H1 (cell line): ENCODE measurements around the gene NEK4. TPM values are rescaled to one million over a fixed set of nuclear protein-coding genes. Genes with fewer than 3 reads are reported as not detected.

Experiments used
- CTCF ChIA-PET: fragments of 300-600 bp; sonication (Branson Sonifier 250); formaldehyde crosslinking; loops from one replicate; lab custom pipeline; 2021; ENCODE audit not compliant: partially characterized antibody; lab: Charles Lee
- POLR2A ChIA-PET: fragments of 300-600 bp; sonication (Branson Sonifier 250); formaldehyde crosslinking; loops from one replicate; lab custom pipeline; 2021; ENCODE audit warnings: inconsistent platforms; ENCODE audit not compliant: partially characterized antibody; lab: Charles Lee
- DNase-seq, 2 experiments: peaks; one replicate each; pipeline versions ENCODE4 v3.0.0 to v3.0.0-alpha.2; 2010 to 2022; ENCODE audit warnings: low spot score in 2 of 2, low read depth in 1 of 2, mixed read lengths in 1 of 2
- FAIRE-seq: peaks from 2 replicates; lab custom pipeline; 2011; peaks lifted over from hg19 to GRCh38; lab: Jason Lieb, UNC
- H2AFZ ChIP-seq: 2 replicates; pipeline ENCODE4 v1.8.1; 2012; ENCODE audit warnings: low read length, inconsistent platforms
- H2AK5ac ChIP-seq: 2 replicates; pipeline ENCODE4 v1.6.1; 2013; ENCODE audit warnings: low read depth, low read length
- H2BK120ac ChIP-seq: replicated peaks from 2 replicates; pipeline ENCODE3; 2013; ENCODE audit warnings: low read depth, low read length, inconsistent platforms
- H2BK12ac ChIP-seq: 2 replicates; pipeline ENCODE4 v1.6.1; 2013; ENCODE audit warnings: low read depth, low read length
- H2BK15ac ChIP-seq: 2 replicates; pipeline ENCODE4 v1.6.1; 2013; ENCODE audit warnings: low read length
- H2BK20ac ChIP-seq: 2 replicates; pipeline ENCODE4 v1.6.1; 2013; ENCODE audit warnings: low read length
- H2BK5ac ChIP-seq: 2 replicates; pipeline ENCODE4 v1.6.1; 2013; ENCODE audit warnings: low read depth, low read length
- H3K14ac ChIP-seq: 2 replicates; pipeline ENCODE4 v1.6.1; 2013; ENCODE audit warnings: inconsistent platforms; ENCODE audit not compliant: insufficient read length
- H3K18ac ChIP-seq: 2 replicates; pipeline ENCODE4 v1.6.1; 2013; ENCODE audit warnings: low read length; ENCODE audit errors: extremely low read depth
- H3K23ac ChIP-seq: 2 replicates; pipeline ENCODE4 v1.6.1; 2013; ENCODE audit warnings: inconsistent platforms; ENCODE audit not compliant: insufficient read length
- H3K23me2 ChIP-seq: 2 replicates; pipeline ENCODE4 v1.6.1; 2013; ENCODE audit warnings: low read depth, low read length
- H3K27ac ChIP-seq: 2 replicates; pipeline ENCODE4 v1.6.1; 2011; ENCODE audit warnings: low read depth, low read length, inconsistent platforms
- H3K27me3 ChIP-seq, 4 experiments: replicated peaks in 1 of 4; 1 replicate in 1 of 4; 2 replicates in 3 of 4; pipeline versions ENCODE4 v1.6.1 to v1.8.1; 2011 to 2013; ENCODE audit warnings: low read length in 3 of 4, mild to moderate bottlenecking in 3 of 4, inconsistent platforms in 2 of 4, mixed read lengths in 2 of 4, moderate library complexity in 1 of 4; ENCODE audit not compliant: control insufficient read depth in 3 of 4, insufficient read depth in 3 of 4; ENCODE audit errors: extremely low read depth in 1 of 4
- H3K36me3 ChIP-seq, 4 experiments: 2 replicates each; pipeline versions ENCODE4 v1.6.1 to v1.8.1; 2011 to 2013; ENCODE audit warnings: mild to moderate bottlenecking in 4 of 4, low read length in 3 of 4, moderate library complexity in 2 of 4, control low read depth in 1 of 4, inconsistent platforms in 1 of 4; ENCODE audit not compliant: insufficient read depth in 4 of 4, control insufficient read depth in 2 of 4
- H3K4ac ChIP-seq: replicated peaks from 2 replicates; pipeline ENCODE3; 2013; ENCODE audit warnings: low read length, low read depth, mixed read lengths, inconsistent platforms; ENCODE audit not compliant: insufficient read length
- H3K4me1 ChIP-seq, 4 experiments: replicated peaks in 1 of 4; 1 replicate in 1 of 4; 2 replicates in 3 of 4; pipeline versions ENCODE4 v1.6.1 to v1.8.1; 2011 to 2013; ENCODE audit warnings: low read length in 3 of 4, inconsistent platforms in 2 of 4, mixed read lengths in 1 of 4; ENCODE audit not compliant: insufficient read depth in 4 of 4, control insufficient read depth in 3 of 4
- H3K4me2 ChIP-seq, 2 experiments: 2 replicates each; pipeline versions ENCODE4 v1.6.1 to v1.8.1; 2011 to 2013; ENCODE audit warnings: low read depth in 2 of 2, low read length in 2 of 2, control low read depth in 1 of 2, inconsistent platforms in 1 of 2, mild to moderate bottlenecking in 1 of 2; ENCODE audit not compliant: insufficient read depth in 1 of 2
- H3K4me3 ChIP-seq, 4 experiments: fragments of 200-600, 300-600 bp in 1 of 4; sonication (generic), shearing (Covaris generic), sonication (Bioruptor Twin) in 1 of 4; 2 replicates each; pipeline versions ENCODE4 v1.5.1 to v1.8.1; 2011 to 2016; ENCODE audit warnings: low read length in 4 of 4, low read depth in 3 of 4, control low read depth in 2 of 4, inconsistent platforms in 2 of 4, mild to moderate bottlenecking in 2 of 4, mixed read lengths in 1 of 4, moderate library complexity in 1 of 4; ENCODE audit not compliant: insufficient read depth in 2 of 4; ENCODE audit errors: extremely low read depth in 1 of 4
- H3K56ac ChIP-seq: replicated peaks from 2 replicates; pipeline ENCODE3; 2013; ENCODE audit warnings: low read depth, mild to moderate bottlenecking, mixed read lengths, low read length, inconsistent platforms; ENCODE audit not compliant: insufficient read length
- H3K79me1 ChIP-seq: 2 replicates; pipeline ENCODE4 v1.6.1; 2013; ENCODE audit warnings: low read depth, low read length, control low read depth
- H3K79me2 ChIP-seq, 2 experiments: 2 replicates each; pipeline versions ENCODE4 v1.6.1 to v1.8.1; 2012 to 2013; ENCODE audit warnings: low read length in 2 of 2, mild to moderate bottlenecking in 2 of 2, inconsistent platforms in 1 of 2; ENCODE audit not compliant: insufficient read depth in 2 of 2, control insufficient read depth in 1 of 2
- H3K9ac ChIP-seq, 4 experiments: replicated peaks in 1 of 4; 1 replicate in 1 of 4; 2 replicates in 3 of 4; pipeline versions ENCODE4 v1.6.1 to v1.8.1; 2011 to 2013; ENCODE audit warnings: low read depth in 3 of 4, low read length in 3 of 4, control low read depth in 2 of 4, mild to moderate bottlenecking in 2 of 4, moderate library complexity in 2 of 4, inconsistent platforms in 1 of 4; ENCODE audit errors: extremely low read depth in 1 of 4
- H3K9me3 ChIP-seq, 2 experiments: 2 replicates each; pipeline versions ENCODE4 v1.6.1 to v1.8.1; 2012 to 2013; ENCODE audit warnings: mild to moderate bottlenecking in 2 of 2, moderate library complexity in 2 of 2, control low read depth in 1 of 2, inconsistent platforms in 1 of 2, low read depth in 1 of 2, low read length in 1 of 2, mixed read lengths in 1 of 2; ENCODE audit not compliant: insufficient read depth in 2 of 2
- H4K20me1 ChIP-seq, 2 experiments: replicated peaks in 1 of 2; 2 replicates each; pipeline versions ENCODE3 to v1.8.1; 2011 to 2013; ENCODE audit warnings: inconsistent platforms in 2 of 2, low read length in 2 of 2, mild to moderate bottlenecking in 1 of 2; ENCODE audit not compliant: insufficient read depth in 2 of 2, control insufficient read depth in 1 of 2
- H4K5ac ChIP-seq: 2 replicates; pipeline ENCODE4 v1.6.1; 2013; ENCODE audit warnings: low read length, low read depth, mixed read lengths, inconsistent platforms; ENCODE audit not compliant: insufficient read length
- H4K8ac ChIP-seq: 2 replicates; pipeline ENCODE4 v1.8.0; 2013; ENCODE audit warnings: mild to moderate bottlenecking, moderate library complexity, low read length, inconsistent platforms; ENCODE audit not compliant: insufficient read depth; ENCODE audit errors: extremely low read depth
- H4K91ac ChIP-seq: replicated peaks from 2 replicates; pipeline ENCODE3; 2013; ENCODE audit warnings: low read length, mixed read lengths, inconsistent platforms; ENCODE audit not compliant: insufficient read length
- EZH2 ChIP-seq: fragments of 200-600 bp; sonication (generic); IDR thresholded peaks from 2 replicates; pipeline ENCODE4 v1.7.1; 2012; ENCODE audit warnings: low read depth, mild to moderate bottlenecking, moderate library complexity, low read length, inconsistent platforms; ENCODE audit not compliant: severe bottlenecking
- GTF2F1 ChIP-seq: IDR thresholded peaks from 2 replicates; pipeline ENCODE4 v1.6.1; 2012; ENCODE audit warnings: low read depth, low read length, improper control_type of control experiment, borderline replicate concordance
- JUN ChIP-seq: IDR thresholded peaks from 2 replicates; pipeline ENCODE4 v1.6.1; 2011; ENCODE audit warnings: low read depth, mild to moderate bottlenecking, improper control_type of control experiment, low read length
- POLR2AphosphoS5 ChIP-seq: IDR thresholded peaks from 2 replicates; pipeline ENCODE4 v1.6.1; 2011; ENCODE audit warnings: low read depth, low read length
- WGBS, 2 experiments: shearing (Covaris generic) in 1 of 2; methylation state at CpG; one replicate each; pipeline versions ENCODE4 v1.1.6 to v1.1.7; 2013 to 2015; ENCODE audit warnings: low lambda C conversion rate in 2 of 2, mixed read lengths in 2 of 2, inconsistent platforms in 1 of 2, low coverage in 1 of 2, missing lambda C conversion rate in 1 of 2; ENCODE audit not compliant: insufficient replicate concordance in 2 of 2, insufficient coverage in 1 of 2, insufficient read length in 1 of 2; ENCODE audit errors: extremely low coverage in 1 of 2, missing lambda C conversion rate in 1 of 2; 5-methylcytosine and 5-hydroxymethylcytosine counted together
- polyA plus RNA-seq, 7 experiments: library from polyadenylated mRNA; depleted of rRNA in 3 of 7; stranded (reverse) in 5 of 7; unstranded in 2 of 7; fragments of >200 nt in 5 of 7; fragments of 200-250 nt in 2 of 7; gene quantifications; 1 replicate in 5 of 7; 2 replicates in 1 of 7; 4 replicates in 1 of 7; pipeline versions ENCODE4 v1.2.1 to v1.2.3, GENCODE V29; 2011 to 2013; ENCODE audit warnings: missing spikeins in 2 of 7, mixed read lengths in 2 of 7
- total RNA-seq: library from RNA; stranded (reverse); fragmentation: NEBNext Ultra II Directional; extraction: Animal tissue kit (Norgen Biotek cat#: 25700); gene quantifications from 2 replicates; pipeline ENCODE4 v1.2.1, GENCODE V29; 2021

NEK4 gene
- total and polyA plus RNA-seq, 2 of the 8 experiments (the other 6 are each of a cell fraction or from before 2014, with no cell fraction given), result 7.5 to 40.0 TPM

- Histone ChIP-seq H2AFZ (no peak overlapping the region), H4K5ac (no peak overlapping the region), H3K27ac (no peak overlapping the region), H3K9ac (no peak overlapping the region), H2BK120ac (no peak overlapping the region), H4K91ac (no peak overlapping the region), H3K79me1 (no peaks in the 10 kb centered on the region), H3K23ac (no peak overlapping the region), H3K36me3 (peaks cover 47 to 85% (median 69%) of the 10 kb centered on the region in 4 experiments), H3K4me1 (no peaks in the 10 kb centered on the region), H3K23me2 (no peaks in the 10 kb centered on the region), H3K9me3 (no peaks in the 10 kb centered on the region), H2BK20ac (no peak overlapping the region), H3K4ac (no peak overlapping the region), H3K56ac (no peak overlapping the region), H3K4me3 (no peak overlapping the region), H3K14ac (no peak overlapping the region), H3K27me3 (no peaks in the 10 kb centered on the region), H4K20me1 (peaks cover 7 to 13% of the 10 kb centered on the region in 2 experiments), H2BK15ac (no peak overlapping the region), H3K4me2 (no peak overlapping the region), H2BK5ac (no peak overlapping the region), H2AK5ac (no peak overlapping the region), H3K79me2 (no peaks in the 10 kb centered on the region; a peak in 1 of 4 replicates), H2BK12ac (no peak overlapping the region), H3K18ac (no peak overlapping the region), H4K8ac (no peak overlapping the region)
- FAIRE-seq, result no peak
- WGBS, 2 experiments, result 76% methylated on average over 7 of the region's 7 CpGs; no CpG with 5 or more reads in 1 of the 2 experiments
- no peak for DNase-seq
- ChIA-PET POLR2A (interaction anchor here (1.1 to 18.8 kb wide), 6 partner anchors 3 to 58 kb away, joined by 3 to 347 read pairs (median 55); partner anchors contain the start of genes GLT8D1, GNL3, PBRM1 and SPCS1), CTCF (interaction anchor here (1.0 kb wide), 1 partner anchor 126 kb away, joined by 4 read pairs; no protein-coding TSS in a partner anchor)
- TF ChIP-seq JUN (no peak), POLR2AphosphoS5 (peak; percentile 53; the same call in 1 of the 2 replicates), GTF2F1 (no peak), EZH2 (no peak)
These were observed 76.1 kb downstream of the NEK4 start for GRCh38 chr3:52694528-52695189.
